Left ventricle myocardium superior (tissue), 1 donor: Measurements from ENCODE around the gene C1QTNF7. TPM values are rescaled to one million over a fixed set of nuclear protein-coding genes. Genes with fewer than 3 reads are reported as not detected.
A peak's percentile ranks its signal among the peaks of the same experiment; 100 is the strongest.

Experiments used
- ATAC-seq: fragments of 200-7000 bp; cut with Tn5 transposase; one replicate; pipeline ENCODE4 v1.9.1; 2020; ENCODE audit warnings: mild to moderate bottlenecking, moderate library complexity
- DNase-seq: peaks from one replicate; pipeline ENCODE4 v3.0.0-alpha.2; 2020
- intact Hi-C: fragments of 100-400 bp; cut with micrococcal nuclease; formaldehyde crosslinking; loops from one replicate; pipeline ENCODE4 v1.11.0; 2022
- total RNA-seq: library from RNA; stranded (reverse); fragmentation: NEBNext Ultra II Directional; extraction: Animal tissue kit (Norgen Biotek cat#: 25700); gene quantifications from one replicate; pipeline ENCODE4 v1.2.1, GENCODE V29; 2021
- donor health status: DM: no; HTN: yes; CAD: no; lungs with severe emphysema.

The C1QTNF7 gene
- total RNA-seq, 1 donor from 2014 or later, result 3.1 TPM

- intact Hi-C loops, result no loop called here
- ATAC-seq, result no peak
- DNase-seq, result no peak
Measured at GRCh38 chr4:15410750-15411149, 17.1 kb upstream of the C1QTNF7 start.

- intact Hi-C loops, result no loop called here
- ATAC-seq (no peak), DNase-seq (no peak)
Measured at GRCh38 chr4:15412461-15412860, 15.4 kb upstream of the C1QTNF7 start.

- ATAC-seq, result peak; percentile 51
- intact Hi-C loops, result no loop called here
- no peak for DNase-seq
Measured at GRCh38 chr4:15413010-15413622, 14.7 kb upstream of the C1QTNF7 start.

- DNase-seq (no peak), ATAC-seq (no peak)
- intact Hi-C loops, result no loop called here
Measured at GRCh38 chr4:15413623-15414019, 14.2 kb upstream of the C1QTNF7 start.

DNA sequence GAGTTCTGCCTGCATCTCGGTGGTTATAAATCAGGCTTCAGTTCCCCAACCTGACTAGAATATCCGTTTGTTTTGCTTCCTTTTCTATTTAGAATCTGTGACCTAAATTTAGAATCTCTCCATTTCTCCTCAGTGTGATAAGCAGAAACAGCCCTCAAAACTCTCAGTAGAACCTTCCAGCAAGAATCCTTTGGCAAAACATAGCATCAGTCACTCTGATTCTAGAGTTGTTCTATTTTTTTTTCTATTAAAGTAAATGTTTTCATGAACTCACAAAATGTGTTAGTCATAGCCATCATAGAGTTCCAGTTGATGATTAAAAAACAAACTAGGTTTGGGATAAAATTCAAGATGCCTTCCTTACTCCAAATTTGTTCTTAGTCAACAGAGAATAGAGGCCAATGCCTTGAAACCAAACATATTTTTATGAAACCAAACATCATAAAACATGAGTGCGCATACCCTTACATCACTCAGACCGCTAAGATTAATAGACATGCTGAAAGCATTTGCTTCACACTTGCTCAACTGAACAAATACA, 13.2 kb upstream of the C1QTNF7 start:
- intact Hi-C loops, result no loop called here
- peak; percentile 84 for ATAC-seq
- no peak for DNase-seq

- intact Hi-C loops, result no loop called here
- ATAC-seq (no peak), DNase-seq (no peak)
Measured at GRCh38 chr4:15416357-15417232, 11.2 kb upstream of the C1QTNF7 start.

DNA sequence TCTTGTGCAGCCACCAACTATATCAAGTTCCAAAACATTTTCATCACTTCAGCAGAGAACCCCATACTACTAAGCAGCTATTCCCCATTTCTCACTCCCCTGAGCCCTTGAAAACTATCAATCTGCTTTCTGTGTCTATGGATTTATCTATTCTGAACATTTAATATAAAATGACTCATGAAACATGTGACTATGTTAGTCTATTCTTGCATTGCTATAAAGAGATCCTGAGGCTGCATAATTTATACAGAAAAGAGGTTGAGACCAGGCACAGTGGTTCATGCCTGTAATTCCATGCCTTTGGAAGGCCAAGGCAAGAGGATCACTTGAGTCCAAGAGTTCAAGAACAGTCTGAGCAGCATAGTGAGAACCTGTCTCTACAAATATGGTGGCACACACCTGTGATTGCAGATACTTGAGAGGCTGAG, 10.6 kb upstream of the C1QTNF7 start:
- ATAC-seq, result no peak
- DNase-seq, result no peak
- intact Hi-C loops, result no loop called here

DNA sequence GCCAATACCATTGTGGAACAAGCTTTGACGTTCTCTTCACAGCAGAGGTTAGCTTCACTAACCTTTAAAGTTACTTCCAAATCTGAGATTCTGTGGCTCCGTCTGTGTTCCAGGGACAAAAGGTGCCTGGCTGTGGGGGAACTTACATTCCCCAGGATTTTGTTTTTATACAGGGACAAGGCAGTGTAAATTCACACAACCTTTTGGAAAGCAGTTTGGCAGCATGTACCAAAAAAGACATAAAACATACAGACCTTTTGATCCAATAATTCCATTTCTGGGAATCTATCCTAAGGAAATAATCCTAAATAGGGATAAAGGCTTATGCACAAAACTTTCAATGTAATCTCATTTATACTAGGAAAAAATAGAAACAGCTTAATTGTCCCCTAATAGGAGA, 8.9 kb upstream of the C1QTNF7 start:
- intact Hi-C loops, result no loop called here
- ATAC-seq, result no peak
- no peak for DNase-seq

- DNase-seq (no peak), ATAC-seq (peak; percentile 46)
- intact Hi-C loops, result no loop called here
Measured at GRCh38 chr4:15420642-15421041, 7.2 kb upstream of the C1QTNF7 start.

DNA sequence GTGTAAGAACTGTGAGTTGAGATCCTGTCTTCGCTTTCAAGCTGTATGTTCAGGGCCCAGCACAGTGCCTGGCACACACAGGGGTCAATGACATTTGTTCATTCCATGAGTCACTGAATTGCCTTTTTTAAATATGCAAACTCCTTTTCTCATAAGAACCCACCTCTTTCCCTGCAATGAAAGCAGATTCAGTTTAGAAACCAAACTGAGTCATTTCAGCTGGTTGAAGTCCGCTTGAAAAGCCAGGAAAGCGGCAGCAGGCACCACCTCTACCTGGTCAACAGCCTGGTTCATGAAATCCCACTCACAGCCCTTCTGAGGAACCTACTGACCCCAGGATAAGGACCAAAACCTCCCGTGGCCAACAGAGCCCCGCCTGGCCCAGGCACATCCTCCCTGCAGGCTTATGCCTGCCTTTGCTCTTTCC, 4.5 kb upstream of the C1QTNF7 start:
- intact Hi-C loops, result no loop called here
- ATAC-seq, result no peak
- DNase-seq, result no peak

DNA sequence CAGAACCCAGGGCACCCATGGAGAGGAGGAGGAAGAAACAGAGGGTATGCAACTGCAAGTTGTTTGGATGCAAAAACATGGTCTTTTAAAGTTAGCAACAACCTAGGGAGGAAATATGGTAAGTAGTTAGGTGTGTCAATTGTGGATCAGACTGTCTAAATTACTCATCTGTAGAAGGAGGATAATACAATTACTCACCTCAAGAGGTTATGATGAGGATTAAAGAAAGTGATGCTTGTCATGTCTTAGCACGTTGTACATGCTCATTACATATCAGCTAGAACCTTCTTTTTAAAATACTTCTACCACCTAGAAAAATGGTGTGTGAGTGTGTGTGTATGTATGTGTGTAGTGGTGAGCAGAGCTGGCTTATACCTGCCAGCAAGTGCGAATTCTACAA, 2.3 kb upstream of the C1QTNF7 start:
- intact Hi-C loops, result no loop called here
- DNase-seq (no peak), ATAC-seq (no peak)

DNA sequence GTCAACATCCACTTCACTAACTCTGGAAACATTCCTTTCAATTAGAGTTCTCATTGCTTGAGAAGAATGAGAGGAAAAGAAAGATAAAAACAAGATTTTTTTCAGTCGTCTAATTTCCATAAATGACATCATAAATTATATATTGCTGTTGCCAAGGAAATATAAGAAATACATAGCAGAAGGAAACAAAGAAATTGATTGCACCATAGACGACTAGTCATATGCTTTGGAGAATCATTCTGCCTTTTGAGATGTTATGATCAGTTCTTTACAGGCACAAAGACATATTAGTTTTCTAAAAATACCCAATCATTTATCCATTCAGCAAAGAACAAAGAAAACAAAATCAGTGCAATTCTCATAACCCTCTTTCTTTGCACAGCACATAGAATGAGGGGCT, 672 bp upstream of the C1QTNF7 start:
- DNase-seq (no peak), ATAC-seq (no peak)
- intact Hi-C loops, result no loop called here

DNA sequence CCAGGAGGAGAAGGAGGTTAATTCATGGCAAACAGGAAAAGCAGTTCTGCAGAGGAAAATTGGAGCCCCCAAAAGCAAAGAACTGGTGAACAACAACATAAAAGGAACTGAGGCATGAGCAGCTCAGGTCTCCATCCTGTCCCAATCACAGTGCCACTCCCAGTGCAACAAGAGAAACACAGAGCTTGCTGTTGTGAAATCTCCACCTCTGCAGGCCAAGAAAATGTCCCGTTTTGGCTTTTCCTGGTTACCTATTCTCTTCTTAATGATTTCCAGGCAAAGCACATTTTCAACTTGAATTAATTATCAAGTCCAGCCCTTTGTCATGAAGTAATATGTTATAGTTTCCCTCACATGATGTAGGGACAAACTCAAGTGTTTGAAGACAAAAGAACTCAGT, 778 bp downstream of the C1QTNF7 start:
- DNase-seq, result no peak
- intact Hi-C loops, result no loop called here
- peak; percentile 80 for ATAC-seq

GRCh38 chr4:15434091-15434490, 6.3 kb downstream of the C1QTNF7 start:
- DNase-seq (no peak), ATAC-seq (no peak)
- intact Hi-C loops, result no loop called here

GRCh38 chr4:15434676-15435075, 6.8 kb downstream of the C1QTNF7 start:
- no peak for ATAC-seq
- intact Hi-C loops, result no loop called here

DNA sequence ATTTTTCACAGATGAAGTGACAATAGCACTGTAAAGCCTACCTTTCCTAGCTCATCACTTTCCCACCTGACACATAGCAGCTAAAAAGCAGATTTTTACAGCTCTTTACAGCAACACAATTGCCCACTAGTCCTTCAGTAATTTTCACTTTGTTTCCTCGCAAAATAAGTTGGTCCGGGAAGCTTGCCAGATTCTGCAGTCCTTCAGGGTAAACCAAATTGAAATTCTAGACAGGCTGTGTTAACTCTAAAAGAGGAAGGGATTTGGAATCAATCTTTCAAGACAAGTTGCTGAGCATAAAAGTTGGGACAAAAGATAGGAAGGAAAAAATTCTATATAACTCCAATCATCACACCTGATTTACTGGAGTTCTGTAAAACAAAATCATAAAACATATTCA, 8.7 kb downstream of the C1QTNF7 start:
- intact Hi-C loops, result no loop called here
- DNase-seq (no peak), ATAC-seq (no peak)

More at GRCh38 chr4:15434676-15435075, 6.8 kb downstream of the C1QTNF7 start:
- no peak for DNase-seq

GRCh38 chr4:15438939-15439524, 11.2 kb downstream of the C1QTNF7 start:
- DNase-seq (no peak), ATAC-seq (no peak)
- intact Hi-C loops, result no loop called here

GRCh38 chr4:15443371-15444160, 15.7 kb downstream of the C1QTNF7 start:
- intact Hi-C loops, result no loop called here
- ATAC-seq (peak; percentile 49), DNase-seq (no peak)

GRCh38 chr4:15444276-15444675, 16.4 kb downstream of the C1QTNF7 start:
- intact Hi-C loops, result no loop called here
- ATAC-seq (no peak), DNase-seq (no peak)
